SU-DHL-6 (cell line): ENCODE results near the gene NOL12.

Experiments
- H2AFZ ChIP-seq: fragments of 200-600 bp; sonication (generic); 2 replicates; pipeline ENCODE4 v1.6.1; 2014; ENCODE audit warnings: low read depth, mild to moderate bottlenecking, moderate library complexity, mixed read lengths, antibody characterized with exemption, low read length; ENCODE audit not compliant: severe bottlenecking
- H3F3A ChIP-seq: fragments of 200-600 bp; shearing (Covaris generic); 2 replicates; pipeline ENCODE4 v1.6.0; 2016; ENCODE audit warnings: antibody characterized with exemption, mild to moderate bottlenecking; ENCODE audit not compliant: insufficient read depth
- H3K27ac ChIP-seq: fragments of 200-600 bp; sonication (generic); 2 replicates; pipeline ENCODE4 v1.5.1; 2016; ENCODE audit warnings: low read depth, mild to moderate bottlenecking, low read length, moderate library complexity, mixed read lengths
- H3K27me3 ChIP-seq: fragments of 200-600 bp; sonication (generic), shearing (Covaris generic); 2 replicates; pipeline ENCODE4 v1.6.0; 2014; ENCODE audit warnings: mild to moderate bottlenecking, low read length
- H3K36me3 ChIP-seq: fragments of 200-600 bp; sonication (generic); 2 replicates; pipeline ENCODE4 v1.6.1; 2014; ENCODE audit warnings: mild to moderate bottlenecking, low read length, mixed read lengths
- H3K4me2 ChIP-seq: fragments of 300-600, 200-600 bp; shearing (Covaris generic), sonication (generic); 2 replicates; pipeline ENCODE4 v1.6.0; 2014; ENCODE audit warnings: low read length, low read depth, mild to moderate bottlenecking; ENCODE audit not compliant: poor library complexity, severe bottlenecking
- H3K4me3 ChIP-seq: fragments of 200-600 bp; sonication (generic); 2 replicates; pipeline ENCODE4 v1.5.1; 2014; ENCODE audit warnings: antibody characterized with exemption, low read length, mild to moderate bottlenecking, mixed read lengths; ENCODE audit not compliant: insufficient read depth, poor library complexity, severe bottlenecking
- H3K79me2 ChIP-seq: fragments of 200-600 bp; sonication (generic); 2 replicates; pipeline ENCODE4 v1.6.1; 2014; ENCODE audit warnings: mild to moderate bottlenecking, low read length, moderate library complexity; ENCODE audit not compliant: insufficient read depth
- H3K9ac ChIP-seq: fragments of 200-600 bp; sonication (generic); 2 replicates; pipeline ENCODE4 v1.7.0; 2014; ENCODE audit warnings: mild to moderate bottlenecking, low read length
- H3K9me2 ChIP-seq: fragments of 200-600 bp; sonication (generic); replicated peaks from 2 replicates; pipeline ENCODE4 v1.6.1; 2014; ENCODE audit warnings: low read length; ENCODE audit not compliant: insufficient read depth
- H3K9me3 ChIP-seq: fragments of 200-600 bp; sonication (generic); 2 replicates; pipeline ENCODE4 v1.6.1; 2014; ENCODE audit warnings: low read length, mixed read lengths; ENCODE audit not compliant: insufficient read depth
- H4K20me1 ChIP-seq: fragments of 200-600 bp; sonication (generic); 2 replicates; pipeline ENCODE4 v1.6.1; 2014; ENCODE audit warnings: low read depth, mild to moderate bottlenecking, antibody characterized with exemption, low read length, moderate library complexity, mixed read lengths
- CTCF ChIP-seq: fragments of 200-600 bp; sonication (generic); IDR thresholded peaks from one replicate; pipeline ENCODE4 v1.5.1; 2017; ENCODE audit warnings: antibody characterized with exemption, mild to moderate bottlenecking, low read length, moderate library complexity; ENCODE audit not compliant: insufficient read depth, poor library complexity, severe bottlenecking
- EZH2phosphoT487 ChIP-seq: fragments of 200-600 bp; sonication (generic), shearing (Covaris generic); conservative IDR thresholded peaks from 2 replicates; pipeline ENCODE4 v1.6.1; 2018; ENCODE audit warnings: mild to moderate bottlenecking, antibody characterized with exemption, low read length, moderate library complexity, mixed read lengths

NOL12 gene, protein sequence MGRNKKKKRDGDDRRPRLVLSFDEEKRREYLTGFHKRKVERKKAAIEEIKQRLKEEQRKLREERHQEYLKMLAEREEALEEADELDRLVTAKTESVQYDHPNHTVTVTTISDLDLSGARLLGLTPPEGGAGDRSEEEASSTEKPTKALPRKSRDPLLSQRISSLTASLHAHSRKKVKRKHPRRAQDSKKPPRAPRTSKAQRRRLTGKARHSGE

GRCh38 chr22:37686002-37686982 lies at the start of gene NOL12:
Gene NOL12, plus strand, starts transcription at chr22:37686343. Its CDS starts 50 bp downstream, at chr22:37686393.
- TF ChIP-seq CTCF (no peak), EZH2phosphoT487 (no peak)
- peak within 1 kb of the TSS; percentile 70 for H3K27ac ChIP-seq
- H3K79me2 ChIP-seq = peaks cover 18% of the 10 kb centered on the region

GRCh38 chr22:37636949-37637273 lies 49.2 kb upstream of the NOL12 start:
- H3F3A ChIP-seq = peaks cover 35% of the 10 kb centered on the region
- no peaks in the 10 kb centered on the region for H3K9me3 ChIP-seq
- no peaks in the 10 kb centered on the region for H3K9me2 ChIP-seq
- no peak overlapping the region for H2AFZ ChIP-seq
- H4K20me1 ChIP-seq = no peaks in the 10 kb centered on the region
- no peaks in the 10 kb centered on the region for H3K27me3 ChIP-seq
- no peak overlapping the region for H3K4me2 ChIP-seq
- H3K9ac ChIP-seq = no peak overlapping the region; the same call in 1 of the 2 replicates
- TF ChIP-seq CTCF (no peak), EZH2phosphoT487 (no peak)
- H3K27ac ChIP-seq = peak overlapping the region; percentile 44
- no peaks in the 10 kb centered on the region for H3K36me3 ChIP-seq
- peaks cover 12% of the 10 kb centered on the region for H3K79me2 ChIP-seq
- no peak overlapping the region for H3K4me3 ChIP-seq

More at GRCh38 chr22:37686002-37686982, at the start of gene NOL12:
- Histone ChIP-seq H3F3A (peaks cover 5% of the 10 kb centered on the region), H3K9ac (peak within 1 kb of the TSS; percentile 97), H3K36me3 (0 out of 2 replicates have a peak, but pooled peaks cover 3% of the 10 kb centered on the region), H2AFZ (peak within 1 kb of the TSS; percentile 96), H3K4me3 (peak within 1 kb of the TSS; percentile 99), H3K4me2 (peak within 1 kb of the TSS; percentile 90), H3K9me2 (no peaks in the 10 kb centered on the region), H3K9me3 (no peaks in the 10 kb centered on the region), H4K20me1 (no peaks in the 10 kb centered on the region), H3K27me3 (no peaks in the 10 kb centered on the region)

GRCh38 chr22:37638391-37639069 lies 47.6 kb upstream of the NOL12 start:
- TF ChIP-seq CTCF (no peak), EZH2phosphoT487 (no peak)
- H3K9me3 ChIP-seq = no peaks in the 10 kb centered on the region
- H3K27ac ChIP-seq = peak overlapping the region; percentile 81
- no peaks in the 10 kb centered on the region for H4K20me1 ChIP-seq
- H3K4me2 ChIP-seq = peak overlapping the region; percentile 86
- peaks cover 31% of the 10 kb centered on the region for H3F3A ChIP-seq
- H3K36me3 ChIP-seq = no peaks in the 10 kb centered on the region
- H3K79me2 ChIP-seq = peaks cover 12% of the 10 kb centered on the region
- no peaks in the 10 kb centered on the region for H3K27me3 ChIP-seq
- no peak overlapping the region for H2AFZ ChIP-seq
- no peaks in the 10 kb centered on the region for H3K9me2 ChIP-seq
- peak overlapping the region; percentile 94 for H3K9ac ChIP-seq
- no peak overlapping the region for H3K4me3 ChIP-seq
